Spleen (tissue), 11 donors: ENCODE measurements around the gene UBE2I. TPM values are rescaled to one million over a fixed set of nuclear protein-coding genes. Genes with fewer than 3 reads are reported as not detected.
A peak's percentile ranks its signal among the peaks of the same experiment; 100 is the strongest.

Experiments
- DNase-seq: peaks from one replicate; pipeline ENCODE4 v3.0.0-alpha.2; 2020
- H3K27ac ChIP-seq, 8 donors: fragments of 200-600 bp; sonication (generic) in 7 of 8; 1 replicate in 4 of 8; 2 replicates in 4 of 8; pipeline versions ENCODE4 v1.5.0 to v1.8.0; 2016 to 2021; ENCODE audit warnings: inconsistent platforms in 4 of 8, mild to moderate bottlenecking in 4 of 8, moderate library complexity in 1 of 8
- H3K27me3 ChIP-seq, 7 donors: fragments of 200-600 bp; sonication (generic) in 6 of 7; replicated peaks in 1 of 7; 1 replicate in 4 of 7; 2 replicates in 3 of 7; pipeline versions ENCODE4 v1.5.0 to v1.8.0; 2016 to 2021; ENCODE audit warnings: inconsistent platforms in 3 of 7, mild to moderate bottlenecking in 1 of 7
- H3K36me3 ChIP-seq, 6 donors: fragments of 200-600 bp; sonication (generic) in 5 of 6; 1 replicate in 4 of 6; 2 replicates in 2 of 6; pipeline versions ENCODE4 v1.5.0 to v1.8.0; 2016 to 2021; ENCODE audit warnings: inconsistent platforms in 2 of 6
- H3K4me1 ChIP-seq, 6 donors: fragments of 200-600 bp; sonication (generic) in 5 of 6; 1 replicate in 3 of 6; 2 replicates in 3 of 6; pipeline versions ENCODE4 v1.5.0 to v1.8.0; 2016 to 2021; ENCODE audit warnings: inconsistent platforms in 3 of 6
- H3K4me3 ChIP-seq, 8 donors: fragments of 200-600 bp; sonication (generic) in 7 of 8; 1 replicate in 4 of 8; 2 replicates in 4 of 8; pipeline versions ENCODE4 v1.5.0 to v1.8.0; 2016 to 2021; ENCODE audit warnings: inconsistent platforms in 4 of 8, mild to moderate bottlenecking in 4 of 8, moderate library complexity in 2 of 8
- H3K9me3 ChIP-seq, 8 donors: fragments of 200-600 bp; sonication (generic) in 7 of 8; 1 replicate in 4 of 8; 2 replicates in 4 of 8; pipeline versions ENCODE4 v1.5.0 to v1.8.0; 2016 to 2021; ENCODE audit warnings: inconsistent platforms in 4 of 8
- POLR2A ChIP-seq, 3 donors: fragments of 450-650 bp; IDR thresholded peaks; one replicate each; pipeline ENCODE4 v1.5.1; 2017; ENCODE audit warnings: antibody characterized with exemption in 3 of 3, mild to moderate bottlenecking in 1 of 3
- POLR2AphosphoS5 ChIP-seq, 3 donors: sonication (generic); formaldehyde crosslinking; IDR thresholded peaks; one replicate each; pipeline ENCODE4 v1.5.1; 2017; ENCODE audit warnings: antibody characterized with exemption in 3 of 3
- WGBS, 5 donors: extraction: QIAGEN DNeasy Blood & Tissue Kit in 3 of 5; methylation state at CpG; one replicate each; pipeline versions ENCODE4 v1.1.5 to v1.1.7; 2013 to 2018; 5-methylcytosine and 5-hydroxymethylcytosine counted together
- intact Hi-C: fragments of 100-400 bp; cut with DNase I; formaldehyde crosslinking; loops from one replicate; pipeline ENCODE4 v1.15.0; 2023; ENCODE audit warnings: low total_unique reads
- polyA plus RNA-seq, 3 donors: library from polyadenylated mRNA; stranded (reverse); fragments of 200-250 nt; gene quantifications; one replicate each; pipeline ENCODE4 v1.2.1, GENCODE V29; 2013
- total RNA-seq, 7 donors: library from RNA; depleted of rRNA in 3 of 7; stranded (reverse); fragments of >200 nt in 3 of 7; fragmentation: NEBNext Ultra II Directional in 4 of 7; extraction: Animal tissue kit (Norgen Biotek cat#: 25700) in 4 of 7; gene quantifications; one replicate each; pipeline versions ENCODE4 v1.1.0 to v1.2.1, GENCODE V29; 2016 to 2021
- TF ChIP-seq, protein P1 (sequence below), 11 experiments: fragments of 200-600 bp in 7 of 11; fragments of 450-650 bp in 4 of 11; sonication (generic) in 4 of 11; IDR thresholded peaks in 8 of 11; conservative IDR thresholded peaks in 3 of 11; 1 replicate in 7 of 11; 2 replicates in 4 of 11; pipeline versions ENCODE4 v1.4.0 to v1.8.0; 2016 to 2021; ENCODE audit warnings: antibody characterized with exemption in 11 of 11, inconsistent platforms in 4 of 11, mild to moderate bottlenecking in 1 of 11
- donor health status: healthy with polysubstance abuse.
- donor health status: DM: no; HTN: no; CAD: no; lungs with moderate emphysema.
- donor health status: DM: no; HTN: no; CAD: no.
- donor health status: Bipolar disorder and iron deficiency.
- donor health status: healthy.
- donor health status: DM: no; HTN: no; CAD: no.
- donor health status: DM: yes; HTN: yes; CAD: no.

UBE2I gene
- total and polyA plus RNA-seq, 10 donors = 78.1 to 142 (median 119) TPM

- intact Hi-C loops = no loop called here
- H3K9me3 ChIP-seq = no peaks in the 10 kb centered on the region
- peaks cover 13 to 64% (median 47%) of the 10 kb centered on the region in 6 donors for H3K4me1 ChIP-seq
- no peak overlapping the region for H3K27ac ChIP-seq
- no peak overlapping the region for H3K4me3 ChIP-seq
- peaks cover 7 to 54% (median 27%) of the 10 kb centered on the region in 7 donors for H3K27me3 ChIP-seq
- WGBS, 5 donors = 51 to 68% (median 58%) methylated on average over 13 to 30 of the region's 30 CpGs; no CpG with 5 or more reads in 1 of the 5 donors
- TF ChIP-seq POLR2AphosphoS5 (IDR thresholded peaks at IDR 0.05) = no peak
- no peak for TF ChIP-seq POLR2A (IDR thresholded peaks at IDR 0.05)
- TF ChIP-seq, protein P1, sequence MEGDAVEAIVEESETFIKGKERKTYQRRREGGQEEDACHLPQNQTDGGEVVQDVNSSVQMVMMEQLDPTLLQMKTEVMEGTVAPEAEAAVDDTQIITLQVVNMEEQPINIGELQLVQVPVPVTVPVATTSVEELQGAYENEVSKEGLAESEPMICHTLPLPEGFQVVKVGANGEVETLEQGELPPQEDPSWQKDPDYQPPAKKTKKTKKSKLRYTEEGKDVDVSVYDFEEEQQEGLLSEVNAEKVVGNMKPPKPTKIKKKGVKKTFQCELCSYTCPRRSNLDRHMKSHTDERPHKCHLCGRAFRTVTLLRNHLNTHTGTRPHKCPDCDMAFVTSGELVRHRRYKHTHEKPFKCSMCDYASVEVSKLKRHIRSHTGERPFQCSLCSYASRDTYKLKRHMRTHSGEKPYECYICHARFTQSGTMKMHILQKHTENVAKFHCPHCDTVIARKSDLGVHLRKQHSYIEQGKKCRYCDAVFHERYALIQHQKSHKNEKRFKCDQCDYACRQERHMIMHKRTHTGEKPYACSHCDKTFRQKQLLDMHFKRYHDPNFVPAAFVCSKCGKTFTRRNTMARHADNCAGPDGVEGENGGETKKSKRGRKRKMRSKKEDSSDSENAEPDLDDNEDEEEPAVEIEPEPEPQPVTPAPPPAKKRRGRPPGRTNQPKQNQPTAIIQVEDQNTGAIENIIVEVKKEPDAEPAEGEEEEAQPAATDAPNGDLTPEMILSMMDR (IDR thresholded peaks at IDR 0.05 in 8 of 11, conservative IDR thresholded peaks at IDR 0.05 in 3 of 11) = peak in 7 of 11 experiments; percentile 12 to 56 (median 46)
- H3K36me3 ChIP-seq = no peaks in the 10 kb centered on the region
- no peak for DNase-seq
These were observed 28.8 kb downstream of the UBE2I start for GRCh38 chr16:1338119-1338730.

DNA sequence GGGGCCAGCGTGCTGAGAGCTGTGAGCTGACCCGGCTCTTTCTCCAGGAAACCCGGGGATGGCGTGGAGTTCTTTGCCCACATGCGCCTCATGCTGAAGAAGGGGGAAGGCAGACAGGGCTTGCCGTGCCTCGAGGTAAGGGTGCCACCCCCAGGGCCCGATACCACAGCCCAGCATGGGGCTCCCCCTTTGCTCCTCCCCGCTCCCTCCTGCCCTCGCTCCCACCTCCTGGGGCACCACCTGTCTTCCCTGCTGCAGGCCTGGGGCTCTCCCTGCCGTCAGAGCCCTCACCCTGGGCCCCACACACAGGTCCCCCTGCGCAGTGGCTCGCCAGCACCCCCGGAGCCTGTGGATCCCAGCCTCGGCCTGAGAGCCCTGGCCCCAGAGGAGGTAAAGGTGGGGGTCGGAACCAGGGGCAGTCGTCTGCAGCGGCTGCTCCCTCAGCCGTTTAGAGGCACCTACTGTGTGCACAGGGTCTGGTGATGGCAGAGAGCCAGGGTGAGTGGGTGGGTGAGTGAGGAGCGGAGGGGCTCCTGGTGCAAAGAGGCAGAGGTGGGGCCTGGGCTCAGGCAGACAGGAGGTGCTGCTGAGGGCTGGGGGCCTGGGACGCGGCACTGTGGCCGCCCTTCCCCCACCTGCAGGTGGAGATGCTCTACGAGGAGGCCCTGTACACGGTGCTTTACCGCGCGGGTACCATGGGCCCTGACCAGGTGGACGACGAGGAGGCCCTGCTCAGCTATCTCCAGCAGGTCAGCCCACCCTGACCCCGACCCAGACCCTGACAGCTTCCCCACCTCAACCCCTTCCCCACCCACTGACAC is 29.6 kb downstream of the UBE2I start:
- Histone ChIP-seq H3K27me3 (peaks cover 2 to 46% (median 19%) of the 10 kb centered on the region in 7 donors), H3K4me1 (peaks cover 8 to 64% (median 45%) of the 10 kb centered on the region in 6 donors), H3K9me3 (no peaks in the 10 kb centered on the region), H3K4me3 (no peak overlapping the region), H3K27ac (no peak overlapping the region), H3K36me3 (no peaks in the 10 kb centered on the region)
- intact Hi-C loops = no loop called here
- TF ChIP-seq, protein P1 (IDR thresholded peaks at IDR 0.05 in 8 of 11, conservative IDR thresholded peaks at IDR 0.05 in 3 of 11) = no peak
- TF ChIP-seq POLR2A (IDR thresholded peaks at IDR 0.05) (no peak), POLR2AphosphoS5 (IDR thresholded peaks at IDR 0.05) (no peak)
- no peak for DNase-seq
- 67 to 79% (median 69%) methylated on average over 16 to 31 of the region's 31 CpGs for WGBS, 5 donors

DNA sequence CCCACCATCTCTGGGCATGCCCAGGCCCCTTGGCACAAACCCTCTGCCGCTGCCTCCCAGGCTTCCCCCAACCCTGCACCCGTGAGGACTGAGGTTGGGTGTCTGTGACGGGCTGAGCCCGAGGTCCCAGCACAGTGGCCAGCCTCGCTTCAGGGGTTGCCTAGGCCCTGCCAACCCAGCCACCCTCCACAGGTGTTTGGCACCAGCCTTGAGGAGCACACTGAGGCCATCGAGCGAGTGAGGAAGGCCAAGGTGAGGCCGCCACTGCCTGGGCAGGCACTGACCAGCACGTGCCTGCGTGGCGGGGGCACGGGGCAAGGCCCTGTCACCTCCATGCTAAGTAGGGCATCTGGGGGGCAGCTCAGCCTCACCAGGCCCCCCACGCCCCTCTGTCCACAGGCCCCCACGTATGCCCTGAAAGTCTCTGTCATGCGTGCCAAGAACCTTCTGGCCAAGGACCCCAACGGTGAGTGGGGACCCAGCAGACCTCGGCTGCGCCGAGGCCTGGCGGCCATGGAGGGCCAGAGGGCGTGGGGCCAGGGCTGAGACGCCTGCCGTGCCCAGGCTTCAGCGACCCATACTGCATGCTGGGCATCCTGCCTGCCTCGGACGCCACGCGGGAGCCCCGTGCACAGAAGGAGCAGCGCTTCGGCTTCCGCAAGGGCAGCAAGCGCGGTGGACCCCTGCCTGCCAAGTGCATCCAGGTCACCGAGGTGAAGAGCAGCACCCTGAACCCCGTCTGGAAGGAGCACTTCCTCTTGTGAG is 31.5 kb downstream of the UBE2I start:
- H3K4me1 ChIP-seq = peaks cover 4 to 49% (median 29%) of the 10 kb centered on the region in 6 donors
- TF ChIP-seq, protein P1 (IDR thresholded peaks at IDR 0.05 in 8 of 11, conservative IDR thresholded peaks at IDR 0.05 in 3 of 11) = no peak
- TF ChIP-seq POLR2A (IDR thresholded peaks at IDR 0.05) (no peak), POLR2AphosphoS5 (IDR thresholded peaks at IDR 0.05) (no peak)
- no peak overlapping the region for H3K4me3 ChIP-seq
- H3K27ac ChIP-seq = no peak overlapping the region
- H3K27me3 ChIP-seq = peaks cover 0 to 27% (median 2%) of the 10 kb centered on the region in 7 donors
- 83 to 87% (median 86%) methylated on average over 19 to 36 of the region's 36 CpGs for WGBS, 5 donors
- DNase-seq = no peak
- intact Hi-C loops = no loop called here
- no peaks in the 10 kb centered on the region for H3K9me3 ChIP-seq
- H3K36me3 ChIP-seq = no peaks in the 10 kb centered on the region
